Raji (cell line): ENCODE measurements around the gene TAF11L8.
"Not testable (repeated sequence)": the region's sequence is repeated elsewhere in the genome, so short reads cannot be mapped to it uniquely, and the experiment has no call there.

Source experiments
- POLR2A ChIP-seq: IDR thresholded peaks from 2 replicates; pipeline ENCODE4 v1.6.1; 2011; ENCODE audit warnings: low read depth, low read length, control low read depth; ENCODE audit not compliant: insufficient read depth

TAF11L8 gene

DNA sequence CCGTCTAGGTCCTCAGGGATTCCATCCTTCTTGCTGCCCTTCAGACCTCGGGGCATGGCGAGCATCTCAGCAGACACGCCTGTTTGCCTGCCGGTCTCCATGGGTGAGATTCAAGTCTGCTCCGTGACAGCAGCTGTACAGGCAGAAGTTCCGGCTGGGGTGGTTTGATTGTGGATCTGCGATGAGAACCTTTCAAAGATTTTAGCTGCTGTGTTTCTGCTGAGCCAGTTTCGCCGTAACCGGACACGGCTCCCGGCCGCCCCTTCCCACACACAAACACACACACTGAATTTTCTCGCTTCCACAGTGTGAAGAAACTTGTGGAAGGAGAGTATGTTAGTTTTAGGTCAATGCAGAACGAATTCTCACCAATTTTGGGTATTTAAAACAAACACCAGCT lies at the start of gene TAF11L8:
TSS of gene TAF11L8 (minus strand) at position 101 of the 400 bp plus-strand sequence.
- not testable (repeated sequence) for TF ChIP-seq POLR2A

- TF ChIP-seq POLR2A: no peak
These were observed 43.4 kb upstream of the TAF11L8 start, which contains the start of gene TAF11L14 for GRCh38 chr5:17634160-17634559. TSS of gene TAF11L14 (plus strand) at chr5:17634460.

GRCh38 chr5:17631788-17632187 lies 41.0 kb upstream of the TAF11L8 start, which contains the start of gene TAF11L13:
TSS of gene TAF11L13 (plus strand) at chr5:17632088.
- not testable (repeated sequence) for TF ChIP-seq POLR2A

DNA sequence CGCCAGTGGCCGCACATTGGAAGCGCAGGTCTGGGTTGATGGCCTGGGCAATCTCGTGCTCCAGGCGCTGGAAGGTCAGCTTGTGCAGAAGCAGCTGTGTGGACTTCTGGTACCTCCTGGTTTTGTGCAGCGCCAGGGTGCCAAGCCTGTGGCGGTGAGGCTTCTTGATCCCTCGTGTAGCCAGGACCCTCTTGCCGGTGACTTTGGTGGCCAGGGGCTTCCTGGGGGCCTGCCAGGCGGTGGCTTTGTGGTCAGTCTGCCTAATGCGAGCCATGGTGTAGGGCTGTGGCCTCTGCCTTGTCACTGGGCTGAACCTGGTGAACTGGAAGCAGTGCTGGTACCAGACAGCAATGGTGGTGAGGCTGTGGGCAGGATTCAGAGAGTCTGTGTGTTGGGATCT lies 34.9 kb upstream of the TAF11L8 start:
- no peak for TF ChIP-seq POLR2A

GRCh38 chr5:17620627-17621026 lies 29.9 kb upstream of the TAF11L8 start:
- no peak for TF ChIP-seq POLR2A

- no peak for TF ChIP-seq POLR2A
These were observed 28.6 kb upstream of the TAF11L8 start for GRCh38 chr5:17619354-17619753.

- TF ChIP-seq POLR2A: no peak
These were observed 24.3 kb upstream of the TAF11L8 start for GRCh38 chr5:17614872-17615605.

DNA sequence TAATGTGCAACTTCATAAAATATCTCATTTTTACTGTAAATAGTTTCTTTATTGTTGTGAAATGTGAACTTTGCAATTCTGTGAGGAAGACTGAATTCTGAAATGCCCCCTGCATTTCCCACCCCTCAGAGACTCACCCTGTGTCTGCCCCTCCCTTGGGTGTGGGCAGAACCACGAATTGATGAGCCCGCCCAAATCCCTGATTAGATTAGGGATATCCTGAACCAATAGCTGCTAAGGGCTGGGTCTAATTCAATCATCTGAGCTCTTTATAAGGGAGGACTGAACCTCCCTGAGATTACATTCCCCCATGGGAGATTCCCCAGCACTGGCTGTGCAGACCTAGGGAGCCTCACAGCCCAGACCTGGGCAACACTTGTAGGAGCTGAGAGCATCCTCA lies 19.3 kb upstream of the TAF11L8 start, which contains the start of gene TAF11L12:
TSS of gene TAF11L12 (plus strand) at position 301 of the 400 bp plus-strand sequence.
- TF ChIP-seq POLR2A: not testable (repeated sequence)

DNA sequence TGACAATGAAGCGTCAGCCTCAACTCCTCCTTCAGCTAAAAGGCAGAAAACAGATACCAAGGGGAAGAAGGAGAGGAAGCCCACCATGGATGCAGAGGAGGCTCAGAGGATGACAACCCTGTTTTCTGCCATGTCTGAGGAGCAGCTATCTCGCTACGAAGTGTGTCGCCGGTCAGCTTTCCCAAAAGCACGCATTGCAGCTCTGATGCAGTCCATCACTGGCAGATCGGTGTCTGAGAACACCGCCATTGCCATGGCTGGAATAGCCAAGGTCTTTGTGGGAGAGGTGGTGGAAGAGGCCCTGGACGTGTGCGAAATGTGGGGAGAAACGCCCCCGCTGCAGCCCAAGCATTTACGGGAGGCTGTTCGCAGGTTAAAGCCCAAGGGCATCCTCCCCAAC lies 14.2 kb upstream of the TAF11L8 start:
- TF ChIP-seq POLR2A: no peak

DNA sequence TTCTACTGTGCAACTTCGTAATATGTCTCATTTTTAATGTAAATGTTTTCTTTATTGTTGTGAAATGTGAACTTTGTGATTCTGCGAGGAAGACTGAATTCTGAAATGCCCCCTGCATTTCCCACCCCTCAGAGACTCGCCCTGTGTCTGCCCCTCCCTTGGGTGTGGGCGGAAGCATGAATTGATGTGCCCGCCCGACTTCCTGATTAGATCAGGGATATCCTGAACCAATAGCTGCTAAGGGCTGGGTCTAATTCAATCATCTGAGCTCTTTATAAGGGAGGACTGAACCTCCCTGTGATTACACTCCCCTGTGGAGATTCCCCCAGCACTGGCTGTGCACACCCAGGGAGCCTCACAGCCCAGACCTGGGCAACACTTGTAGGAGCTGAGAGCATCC lies 13.1 kb upstream of the TAF11L8 start, which contains the start of gene TAF11L11:
TSS of gene TAF11L11 (plus strand) at position 304 of the 400 bp plus-strand sequence.
- not testable (repeated sequence) for TF ChIP-seq POLR2A

GRCh38 chr5:17597728-17598127 lies 7.0 kb upstream of the TAF11L8 start, which contains the start of gene TAF11L10:
TSS of gene TAF11L10 (minus strand) at chr5:17597828.
- not testable (repeated sequence) for TF ChIP-seq POLR2A

GRCh38 chr5:17594255-17594654 lies 3.5 kb upstream of the TAF11L8 start, which contains the start of gene TAF11L9:
TSS of gene TAF11L9 (minus strand) at chr5:17594394.
- TF ChIP-seq POLR2A: not testable (repeated sequence)

DNA sequence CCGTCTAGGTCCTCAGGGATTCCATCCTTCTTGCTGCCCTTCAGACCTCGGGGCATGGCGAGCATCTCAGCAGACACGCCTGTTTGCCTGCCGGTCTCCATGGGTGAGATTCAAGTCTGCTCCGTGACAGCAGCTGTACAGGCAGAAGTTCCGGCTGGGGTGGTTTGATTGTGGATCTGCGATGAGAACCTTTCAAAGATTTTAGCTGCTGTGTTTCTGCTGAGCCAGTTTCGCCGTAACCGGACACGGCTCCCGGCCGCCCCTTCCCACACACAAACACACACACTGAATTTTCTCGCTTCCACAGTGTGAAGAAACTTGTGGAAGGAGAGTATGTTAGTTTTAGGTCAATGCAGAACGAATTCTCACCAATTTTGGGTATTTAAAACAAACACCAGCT lies 5.1 kb downstream of the TAF11L8 start, which contains the start of gene TAF11L7:
TSS of gene TAF11L7 (minus strand) at position 101 of the 400 bp plus-strand sequence.
- not testable (repeated sequence) for TF ChIP-seq POLR2A
